ENCODE results near the gene MTMR10.

DNA sequence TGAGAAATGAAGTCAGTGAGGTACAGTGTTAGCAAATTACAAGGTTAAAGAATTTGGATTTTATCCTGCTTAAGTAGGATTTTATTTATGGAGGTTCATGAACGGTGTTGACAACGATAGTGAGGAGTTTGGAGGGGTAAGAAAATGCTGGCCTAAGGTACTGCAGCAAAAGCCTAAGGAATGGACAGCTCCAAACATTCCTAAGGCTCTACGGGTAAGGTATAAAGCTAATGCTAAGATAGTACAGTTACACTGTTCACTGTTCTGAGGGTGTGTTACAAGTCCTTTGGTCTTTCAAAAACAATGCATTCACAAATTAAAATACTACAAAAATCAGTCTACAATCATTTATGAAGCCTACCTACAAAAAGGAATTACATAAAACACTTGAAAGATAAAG is 7.3 kb downstream of the MTMR10 start:
- TF ChIP-seq, protein P1, sequence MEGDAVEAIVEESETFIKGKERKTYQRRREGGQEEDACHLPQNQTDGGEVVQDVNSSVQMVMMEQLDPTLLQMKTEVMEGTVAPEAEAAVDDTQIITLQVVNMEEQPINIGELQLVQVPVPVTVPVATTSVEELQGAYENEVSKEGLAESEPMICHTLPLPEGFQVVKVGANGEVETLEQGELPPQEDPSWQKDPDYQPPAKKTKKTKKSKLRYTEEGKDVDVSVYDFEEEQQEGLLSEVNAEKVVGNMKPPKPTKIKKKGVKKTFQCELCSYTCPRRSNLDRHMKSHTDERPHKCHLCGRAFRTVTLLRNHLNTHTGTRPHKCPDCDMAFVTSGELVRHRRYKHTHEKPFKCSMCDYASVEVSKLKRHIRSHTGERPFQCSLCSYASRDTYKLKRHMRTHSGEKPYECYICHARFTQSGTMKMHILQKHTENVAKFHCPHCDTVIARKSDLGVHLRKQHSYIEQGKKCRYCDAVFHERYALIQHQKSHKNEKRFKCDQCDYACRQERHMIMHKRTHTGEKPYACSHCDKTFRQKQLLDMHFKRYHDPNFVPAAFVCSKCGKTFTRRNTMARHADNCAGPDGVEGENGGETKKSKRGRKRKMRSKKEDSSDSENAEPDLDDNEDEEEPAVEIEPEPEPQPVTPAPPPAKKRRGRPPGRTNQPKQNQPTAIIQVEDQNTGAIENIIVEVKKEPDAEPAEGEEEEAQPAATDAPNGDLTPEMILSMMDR (conservative IDR thresholded peaks at IDR 0.05 in 1 of 2, IDR thresholded peaks at IDR 0.05 in 1 of 2; ENCODE audit: low read depth in 1 of 2, low read length in 2 of 2), result no peak
- TF ChIP-seq EZH2 (IDR thresholded peaks at IDR 0.05; ENCODE audit: low read length, missing control alignments), result no peak
